GM12864 (cell line): ENCODE measurements around the gene CALCB.
A peak's percentile ranks its signal among the peaks of the same experiment; 100 is the strongest.
"Not testable (repeated sequence)": the region's sequence is repeated elsewhere in the genome, so short reads cannot be mapped to it uniquely, and the experiment has no call there.

Experiments
- DNase-seq: peaks from one replicate; pipeline ENCODE4 v3.0.0-alpha.2; 2011; ENCODE audit warnings: low read depth
- H3K4me3 ChIP-seq: 2 replicates; pipeline ENCODE4 v1.5.1; 2011; ENCODE audit warnings: mild to moderate bottlenecking, low read depth, low read length, control low read depth
- TF ChIP-seq, protein P1 (sequence below): IDR thresholded peaks from 2 replicates; pipeline ENCODE4 v1.5.1; 2011; ENCODE audit warnings: low read depth, mild to moderate bottlenecking, moderate library complexity, low read length, control low read depth, inconsistent platforms; ENCODE audit errors: missing control alignments

CALCB gene, protein sequence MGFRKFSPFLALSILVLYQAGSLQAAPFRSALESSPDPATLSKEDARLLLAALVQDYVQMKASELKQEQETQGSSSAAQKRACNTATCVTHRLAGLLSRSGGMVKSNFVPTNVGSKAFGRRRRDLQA

DNA sequence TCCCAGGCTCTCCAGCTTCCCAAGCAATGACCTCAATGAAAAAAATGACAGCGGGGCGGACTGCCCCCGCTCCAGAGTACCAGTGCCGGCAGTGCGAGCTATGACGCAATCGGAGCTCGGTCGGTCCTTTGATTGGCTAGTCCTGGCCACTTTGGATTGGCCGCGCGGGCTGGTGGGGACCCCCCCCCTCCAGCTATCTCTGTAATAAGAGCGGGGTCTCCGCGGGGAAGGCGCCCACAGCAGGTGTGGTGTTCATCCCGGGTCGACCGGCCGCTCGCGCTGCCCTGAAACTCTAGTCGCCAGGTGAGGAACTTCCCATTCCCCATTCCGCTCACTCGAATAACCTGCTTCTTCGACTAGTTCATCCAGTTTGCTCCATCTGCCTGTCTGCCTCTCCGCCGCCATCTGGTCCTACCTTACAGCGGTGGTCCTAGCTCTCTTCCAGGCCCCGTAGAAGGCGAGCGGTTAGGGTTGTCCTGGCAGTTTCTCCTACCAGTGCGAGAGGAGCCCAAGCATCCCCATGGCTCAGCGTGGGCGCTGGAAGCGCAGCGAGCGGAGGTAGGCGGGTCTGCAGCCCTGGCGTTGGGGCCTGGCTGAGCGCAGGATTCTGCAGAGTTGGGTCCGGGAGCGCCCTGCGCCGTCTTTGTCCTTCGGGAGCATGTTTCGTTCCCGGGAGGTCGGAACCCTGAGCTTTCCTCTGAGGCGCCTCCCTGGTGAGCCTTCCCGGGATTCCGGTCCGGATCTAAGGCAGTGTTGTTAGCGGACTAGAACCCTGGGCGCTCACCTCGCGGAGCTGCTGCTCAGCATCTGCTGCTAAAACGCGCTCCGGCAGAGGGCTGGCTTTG lies at the start of gene CALCB:
CALCB (plus strand) TSS at position 233 of the 845 bp plus-strand sequence. CDS start 1,126 bp downstream, outside the sequence.
- DNase-seq, result no peak
- peak within 1 kb of the TSS; percentile 17 for H3K4me3 ChIP-seq
- TF ChIP-seq, protein P1, sequence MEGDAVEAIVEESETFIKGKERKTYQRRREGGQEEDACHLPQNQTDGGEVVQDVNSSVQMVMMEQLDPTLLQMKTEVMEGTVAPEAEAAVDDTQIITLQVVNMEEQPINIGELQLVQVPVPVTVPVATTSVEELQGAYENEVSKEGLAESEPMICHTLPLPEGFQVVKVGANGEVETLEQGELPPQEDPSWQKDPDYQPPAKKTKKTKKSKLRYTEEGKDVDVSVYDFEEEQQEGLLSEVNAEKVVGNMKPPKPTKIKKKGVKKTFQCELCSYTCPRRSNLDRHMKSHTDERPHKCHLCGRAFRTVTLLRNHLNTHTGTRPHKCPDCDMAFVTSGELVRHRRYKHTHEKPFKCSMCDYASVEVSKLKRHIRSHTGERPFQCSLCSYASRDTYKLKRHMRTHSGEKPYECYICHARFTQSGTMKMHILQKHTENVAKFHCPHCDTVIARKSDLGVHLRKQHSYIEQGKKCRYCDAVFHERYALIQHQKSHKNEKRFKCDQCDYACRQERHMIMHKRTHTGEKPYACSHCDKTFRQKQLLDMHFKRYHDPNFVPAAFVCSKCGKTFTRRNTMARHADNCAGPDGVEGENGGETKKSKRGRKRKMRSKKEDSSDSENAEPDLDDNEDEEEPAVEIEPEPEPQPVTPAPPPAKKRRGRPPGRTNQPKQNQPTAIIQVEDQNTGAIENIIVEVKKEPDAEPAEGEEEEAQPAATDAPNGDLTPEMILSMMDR, result no peak

DNA sequence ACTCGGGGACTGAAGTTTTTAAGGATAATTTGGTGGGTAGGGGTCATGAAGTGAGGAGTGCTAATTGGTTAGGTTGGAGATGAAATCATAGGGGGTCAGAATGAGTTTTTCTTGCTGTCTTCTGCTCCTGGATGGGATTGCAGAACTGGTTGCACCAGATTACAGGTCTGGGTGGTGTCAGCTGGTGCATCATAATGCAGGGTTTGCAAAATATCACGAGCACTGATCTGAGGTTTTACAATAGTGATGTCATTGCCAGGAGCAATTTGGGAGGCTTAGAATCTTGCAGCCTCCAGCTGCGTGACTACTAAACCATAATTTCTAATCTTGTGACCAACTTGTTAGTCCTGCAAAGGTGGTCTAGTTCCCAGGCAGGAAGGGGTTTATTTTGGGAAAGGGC lies 46.4 kb upstream of the CALCB start:
- no peak overlapping the region for H3K4me3 ChIP-seq
- DNase-seq, result no peak
- TF ChIP-seq, protein P1, result no peak

DNA sequence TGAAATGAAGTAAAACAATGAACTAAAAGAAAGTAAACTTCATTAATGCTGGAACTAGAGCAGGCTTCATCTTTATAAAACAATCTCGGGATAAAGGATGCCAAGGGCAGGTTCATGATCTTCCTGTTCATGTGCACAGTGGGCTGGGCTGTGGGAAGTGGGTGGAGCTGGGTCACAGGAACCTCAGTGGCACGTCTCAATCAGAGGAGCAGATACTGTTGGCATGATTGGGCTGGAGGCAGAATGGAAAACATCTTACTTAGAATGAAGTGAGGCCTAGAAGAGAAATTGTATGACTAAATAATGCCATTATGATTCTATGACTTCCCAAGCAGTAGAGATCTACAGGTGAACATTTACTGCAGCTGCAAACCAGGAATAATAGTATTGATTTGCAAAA lies 45.4 kb upstream of the CALCB start:
- TF ChIP-seq, protein P1, result no peak
- no peak for DNase-seq
- H3K4me3 ChIP-seq, result no peak overlapping the region

DNA sequence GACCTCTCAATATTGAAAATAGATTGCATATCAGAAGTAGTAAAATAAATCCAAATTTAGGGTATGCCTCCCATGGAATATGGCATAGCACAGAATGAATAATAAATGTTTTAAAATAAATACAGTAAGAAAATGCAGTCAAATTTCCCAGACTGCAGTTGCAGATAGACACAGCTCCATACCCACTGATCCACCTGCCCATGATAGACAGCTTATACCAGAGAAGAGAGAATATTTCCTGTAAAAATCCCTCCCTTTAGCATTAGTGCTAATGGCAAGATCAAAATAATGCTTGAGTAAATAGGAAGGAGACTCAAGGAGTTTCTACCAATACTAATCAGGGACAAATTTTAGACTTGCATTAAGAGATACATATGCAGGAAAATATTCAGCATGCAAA lies 45.0 kb upstream of the CALCB start:
- H3K4me3 ChIP-seq, result no peak overlapping the region
- TF ChIP-seq, protein P1, result no peak
- no peak for DNase-seq

DNA sequence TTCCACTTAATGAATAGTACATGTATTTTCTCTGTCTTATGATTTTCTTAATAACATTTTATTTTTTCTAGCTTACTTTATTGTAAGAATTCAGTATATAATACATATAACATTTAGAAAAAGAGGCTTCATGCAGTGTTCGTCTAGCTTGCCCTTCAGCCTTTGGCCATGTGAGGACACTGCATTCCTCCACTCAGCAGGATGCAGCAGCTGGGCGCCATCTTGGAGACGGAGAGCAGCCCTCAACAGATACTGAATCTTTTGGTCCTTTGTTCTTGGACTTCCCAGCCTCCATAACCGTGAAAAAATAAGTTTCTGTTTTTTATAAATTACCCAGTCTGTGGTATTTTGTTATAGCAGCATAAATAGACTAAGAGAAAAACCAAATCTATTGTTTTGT lies 41.4 kb upstream of the CALCB start:
- H3K4me3 ChIP-seq, DNase-seq: not testable (repeated sequence)

DNA sequence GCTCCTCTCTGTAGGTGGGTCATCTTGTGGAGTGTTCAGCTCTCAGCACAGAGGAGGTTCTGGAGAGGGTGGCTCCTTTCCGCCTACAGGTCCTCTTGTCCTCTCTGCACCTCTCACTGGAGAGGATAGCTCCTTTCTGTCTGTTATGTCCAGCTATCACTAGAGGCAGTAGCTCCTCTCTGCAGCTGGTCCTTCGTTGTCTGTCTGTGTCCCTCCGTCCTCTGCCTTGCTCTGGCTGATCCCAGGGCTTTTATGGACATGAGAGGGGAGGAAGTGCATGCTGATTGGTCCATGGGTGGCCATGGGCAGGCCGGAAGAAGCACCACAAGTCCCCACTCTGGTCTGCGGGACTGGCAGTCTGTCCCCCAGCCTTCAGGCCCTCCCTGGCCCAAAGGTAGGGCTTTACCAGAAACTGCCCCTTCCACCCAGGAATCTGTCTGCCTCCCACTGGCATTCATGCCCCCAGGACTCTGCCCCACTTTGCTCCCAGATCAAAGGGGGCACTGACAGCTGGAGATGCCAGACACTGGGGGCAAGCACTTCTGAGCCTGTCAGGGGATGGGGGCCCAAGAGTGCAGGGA lies 38.6 kb upstream of the CALCB start:
- TF ChIP-seq, protein P1, result no peak
- H3K4me3 ChIP-seq, result no peak overlapping the region
- DNase-seq, result no peak

DNA sequence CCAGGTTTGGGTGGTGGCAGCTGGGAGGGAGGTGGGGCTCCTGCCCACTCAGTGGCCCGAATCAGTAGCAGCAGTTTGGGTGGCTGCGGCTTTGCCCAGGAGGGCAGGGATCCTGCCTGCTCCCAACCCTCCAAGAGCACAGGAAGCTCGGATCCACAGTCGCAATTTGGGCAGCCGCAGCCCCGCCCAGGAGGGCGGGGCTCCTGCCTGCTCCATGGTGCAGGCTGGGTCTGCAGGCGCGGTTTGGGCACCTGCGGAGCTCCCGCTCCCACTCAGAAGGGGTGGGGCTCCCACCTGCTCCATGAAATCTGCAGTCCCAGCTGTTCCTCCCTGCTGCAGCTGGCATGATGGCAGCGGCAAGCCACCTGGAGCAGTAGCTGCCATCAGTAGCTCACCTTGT lies 38.1 kb upstream of the CALCB start:
- no peak for DNase-seq
- H3K4me3 ChIP-seq, result no peak overlapping the region
- TF ChIP-seq, protein P1, result no peak
